Adrenal gland (tissue), 5 donors: ENCODE results near the gene DUS3L.

Experiments
- POLR2A ChIP-seq, 2 donors: fragments of 450-650 bp; IDR thresholded peaks; one replicate each; pipeline ENCODE4 v1.6.1; 2017; ENCODE audit warnings: antibody characterized with exemption in 2 of 2, mild to moderate bottlenecking in 2 of 2, moderate library complexity in 1 of 2
- TF ChIP-seq, protein P1 (sequence below), 6 experiments: fragments of 450-650 bp in 4 of 6; fragments of 200-600 bp in 2 of 6; sonication (generic) in 1 of 6; IDR thresholded peaks; 1 replicate in 5 of 6; 2 replicates in 1 of 6; pipeline versions ENCODE4 v1.5.1 to v1.8.0; 2016 to 2021; ENCODE audit warnings: antibody characterized with exemption in 6 of 6, mild to moderate bottlenecking in 2 of 6, moderate library complexity in 1 of 6
- donor health status: DM: no; HTN: no; CAD: no.

- TF ChIP-seq, protein P1, sequence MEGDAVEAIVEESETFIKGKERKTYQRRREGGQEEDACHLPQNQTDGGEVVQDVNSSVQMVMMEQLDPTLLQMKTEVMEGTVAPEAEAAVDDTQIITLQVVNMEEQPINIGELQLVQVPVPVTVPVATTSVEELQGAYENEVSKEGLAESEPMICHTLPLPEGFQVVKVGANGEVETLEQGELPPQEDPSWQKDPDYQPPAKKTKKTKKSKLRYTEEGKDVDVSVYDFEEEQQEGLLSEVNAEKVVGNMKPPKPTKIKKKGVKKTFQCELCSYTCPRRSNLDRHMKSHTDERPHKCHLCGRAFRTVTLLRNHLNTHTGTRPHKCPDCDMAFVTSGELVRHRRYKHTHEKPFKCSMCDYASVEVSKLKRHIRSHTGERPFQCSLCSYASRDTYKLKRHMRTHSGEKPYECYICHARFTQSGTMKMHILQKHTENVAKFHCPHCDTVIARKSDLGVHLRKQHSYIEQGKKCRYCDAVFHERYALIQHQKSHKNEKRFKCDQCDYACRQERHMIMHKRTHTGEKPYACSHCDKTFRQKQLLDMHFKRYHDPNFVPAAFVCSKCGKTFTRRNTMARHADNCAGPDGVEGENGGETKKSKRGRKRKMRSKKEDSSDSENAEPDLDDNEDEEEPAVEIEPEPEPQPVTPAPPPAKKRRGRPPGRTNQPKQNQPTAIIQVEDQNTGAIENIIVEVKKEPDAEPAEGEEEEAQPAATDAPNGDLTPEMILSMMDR (IDR thresholded peaks at IDR 0.05), result no peak
- no peak for TF ChIP-seq POLR2A (IDR thresholded peaks at IDR 0.05)
Measured at GRCh38 chr19:5749505-5749904, 41.5 kb downstream of the DUS3L start.
